HG03103 (cell line): Measurements from ENCODE around the gene SELENOH.

ENCODE experiments used
- ATAC-seq: cut with Tn5 transposase; IDR thresholded peaks from one replicate; pipeline ENCODE4 v1.9.1; 2021; ENCODE audit warnings: low read depth; ENCODE audit not compliant: unreplicated experiment

The SELENOH gene

DNA sequence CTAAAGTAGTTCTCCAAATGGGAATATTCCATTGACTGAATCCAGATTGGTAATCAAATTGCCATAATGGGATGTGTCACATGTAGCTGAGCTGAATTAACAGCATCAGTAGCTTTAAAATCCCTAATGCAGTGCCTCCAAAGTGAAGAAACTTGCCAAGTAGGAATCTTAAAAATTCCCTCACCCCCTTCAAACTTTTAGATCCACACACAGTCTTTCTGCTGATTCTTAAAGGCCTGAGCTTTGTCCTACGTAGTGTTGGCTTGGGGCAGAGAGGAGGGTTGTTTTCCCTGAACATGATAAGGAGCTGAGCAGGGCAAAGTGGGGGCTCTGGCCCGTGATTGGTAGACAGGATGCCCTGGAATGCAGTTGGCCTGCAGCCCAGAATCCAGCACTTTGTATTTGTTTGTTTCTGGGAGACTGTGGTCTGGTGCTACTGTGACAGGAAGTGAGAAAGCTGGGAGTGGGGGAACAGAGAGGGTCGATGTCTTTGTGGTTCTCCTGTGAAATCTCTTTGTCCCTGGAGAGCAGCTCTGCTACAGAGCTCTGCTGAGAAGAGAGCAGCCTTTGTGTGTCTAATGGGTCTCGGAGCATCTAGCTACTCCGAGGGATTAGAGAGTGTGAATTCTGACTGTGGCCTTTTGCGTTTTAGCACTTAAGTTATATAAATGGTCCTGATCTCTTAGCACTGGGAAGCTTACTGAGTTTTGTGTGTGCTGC is 37.2 kb downstream of the SELENOH start:
- ATAC-seq: no peak

GRCh38 chr11:57779276-57779675 is 38.0 kb downstream of the SELENOH start:
- no peak for ATAC-seq

- no peak for ATAC-seq
These were observed 40.2 kb downstream of the SELENOH start for GRCh38 chr11:57781529-57781943.

- ATAC-seq: peak; percentile 65
These were observed 43.8 kb downstream of the SELENOH start for GRCh38 chr11:57785072-57785471.

DNA sequence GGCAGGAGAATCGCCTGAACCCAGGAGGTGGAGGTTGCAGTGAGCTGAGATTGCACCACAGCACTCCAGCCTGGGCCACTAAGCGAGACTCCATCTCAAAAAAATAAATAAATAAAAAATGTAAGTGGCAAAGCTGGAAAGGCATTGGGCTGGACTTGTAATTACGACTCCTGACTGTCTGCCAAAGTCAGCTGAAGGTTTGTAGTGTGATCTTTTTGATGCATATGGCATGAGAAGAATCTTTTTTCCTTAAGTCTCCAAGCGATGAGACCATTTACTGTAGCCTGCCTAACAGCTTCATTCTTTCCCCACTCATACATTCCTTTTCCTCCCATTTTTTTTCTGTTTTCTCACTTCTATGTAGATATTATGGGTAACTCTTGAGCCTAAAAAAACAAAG is 45.1 kb downstream of the SELENOH start:
- no peak for ATAC-seq

- ATAC-seq: no peak
These were observed 45.8 kb downstream of the SELENOH start for GRCh38 chr11:57787006-57787604.

- peak; percentile 38 for ATAC-seq
These were observed 46.8 kb downstream of the SELENOH start for GRCh38 chr11:57787920-57788702.

- ATAC-seq: no peak
These were observed 47.4 kb downstream of the SELENOH start for GRCh38 chr11:57788703-57789088.

- ATAC-seq: no peak
These were observed 50.2 kb downstream of the SELENOH start for GRCh38 chr11:57791321-57792059.

- ATAC-seq: peak; percentile 86
These were observed 50.8 kb downstream of the SELENOH start for GRCh38 chr11:57792060-57792541.

- ATAC-seq: no peak
These were observed 51.6 kb downstream of the SELENOH start for GRCh38 chr11:57792870-57793269.
